Epithelial cell of esophagus (primary cell): Measurements from ENCODE around the gene ROBO1.

ENCODE experiments used
- DNase-seq: peaks from one replicate; pipeline ENCODE4 v3.0.0; 2010; ENCODE audit warnings: low read depth
- H3K4me3 ChIP-seq: 2 replicates; pipeline ENCODE4 v1.5.1; 2011; ENCODE audit warnings: mild to moderate bottlenecking, low read length, control low read depth
- CTCF ChIP-seq: IDR thresholded peaks from 2 replicates; pipeline ENCODE4 v1.5.1; 2011; ENCODE audit warnings: low read depth, mild to moderate bottlenecking, low read length, control low read depth, inconsistent platforms; ENCODE audit not compliant: insufficient read depth; ENCODE audit errors: missing control alignments

ROBO1 gene

GRCh38 chr3:78765671-78766485, 1001.9 kb downstream of the ROBO1 start:
- TF ChIP-seq CTCF: no peak
- H3K4me3 ChIP-seq: no peak overlapping the region
- no peak for DNase-seq

GRCh38 chr3:78764634-78765033, 1003.2 kb downstream of the ROBO1 start:
- no peak for DNase-seq
- TF ChIP-seq CTCF: no peak

GRCh38 chr3:78762121-78762520, 1005.7 kb downstream of the ROBO1 start:
- DNase-seq: no peak
- H3K4me3 ChIP-seq: no peak overlapping the region
- TF ChIP-seq CTCF: no peak

More at GRCh38 chr3:78764634-78765033, 1003.2 kb downstream of the ROBO1 start:
- H3K4me3 ChIP-seq: no peak overlapping the region

- H3K4me3 ChIP-seq: no peak overlapping the region
- TF ChIP-seq CTCF: no peak
- DNase-seq: no peak
Measured at GRCh38 chr3:78761126-78761525, 1006.7 kb downstream of the ROBO1 start.

- TF ChIP-seq CTCF: no peak
- H3K4me3 ChIP-seq: no peak overlapping the region
Measured at GRCh38 chr3:78757731-78758130, 1010.1 kb downstream of the ROBO1 start.

GRCh38 chr3:78754066-78754743, 1013.6 kb downstream of the ROBO1 start:
- no peak overlapping the region for H3K4me3 ChIP-seq
- DNase-seq: peak; percentile 59
- TF ChIP-seq CTCF: no peak

More at GRCh38 chr3:78757731-78758130, 1010.1 kb downstream of the ROBO1 start:
- no peak for DNase-seq
